Spleen (tissue), 11 donors: ENCODE measurements around the gene ACO2. TPM values are rescaled to one million over a fixed set of nuclear protein-coding genes. Genes with fewer than 3 reads are reported as not detected.
A peak's percentile ranks its signal among the peaks of the same experiment; 100 is the strongest.

Source experiments
- DNase-seq: peaks from one replicate; pipeline ENCODE4 v3.0.0-alpha.2; 2020
- H3K27ac ChIP-seq, 8 donors: fragments of 200-600 bp; sonication (generic) in 7 of 8; 1 replicate in 4 of 8; 2 replicates in 4 of 8; pipeline versions ENCODE4 v1.5.0 to v1.8.0; 2016 to 2021; ENCODE audit warnings: inconsistent platforms in 4 of 8, mild to moderate bottlenecking in 4 of 8, moderate library complexity in 1 of 8
- H3K27me3 ChIP-seq, 7 donors: fragments of 200-600 bp; sonication (generic) in 6 of 7; replicated peaks in 1 of 7; 1 replicate in 4 of 7; 2 replicates in 3 of 7; pipeline versions ENCODE4 v1.5.0 to v1.8.0; 2016 to 2021; ENCODE audit warnings: inconsistent platforms in 3 of 7, mild to moderate bottlenecking in 1 of 7
- H3K36me3 ChIP-seq, 6 donors: fragments of 200-600 bp; sonication (generic) in 5 of 6; 1 replicate in 4 of 6; 2 replicates in 2 of 6; pipeline versions ENCODE4 v1.5.0 to v1.8.0; 2016 to 2021; ENCODE audit warnings: inconsistent platforms in 2 of 6
- H3K4me1 ChIP-seq, 6 donors: fragments of 200-600 bp; sonication (generic) in 5 of 6; 1 replicate in 3 of 6; 2 replicates in 3 of 6; pipeline versions ENCODE4 v1.5.0 to v1.8.0; 2016 to 2021; ENCODE audit warnings: inconsistent platforms in 3 of 6
- H3K4me3 ChIP-seq, 8 donors: fragments of 200-600 bp; sonication (generic) in 7 of 8; 1 replicate in 4 of 8; 2 replicates in 4 of 8; pipeline versions ENCODE4 v1.5.0 to v1.8.0; 2016 to 2021; ENCODE audit warnings: inconsistent platforms in 4 of 8, mild to moderate bottlenecking in 4 of 8, moderate library complexity in 2 of 8
- H3K9me3 ChIP-seq, 8 donors: fragments of 200-600 bp; sonication (generic) in 7 of 8; 1 replicate in 4 of 8; 2 replicates in 4 of 8; pipeline versions ENCODE4 v1.5.0 to v1.8.0; 2016 to 2021; ENCODE audit warnings: inconsistent platforms in 4 of 8
- CTCF ChIP-seq, 11 experiments: fragments of 200-600 bp in 7 of 11; fragments of 450-650 bp in 4 of 11; sonication (generic) in 4 of 11; IDR thresholded peaks in 8 of 11; conservative IDR thresholded peaks in 3 of 11; 1 replicate in 7 of 11; 2 replicates in 4 of 11; pipeline versions ENCODE4 v1.4.0 to v1.8.0; 2016 to 2021; ENCODE audit warnings: antibody characterized with exemption in 11 of 11, inconsistent platforms in 4 of 11, mild to moderate bottlenecking in 1 of 11
- POLR2A ChIP-seq, 3 donors: fragments of 450-650 bp; IDR thresholded peaks; one replicate each; pipeline ENCODE4 v1.5.1; 2017; ENCODE audit warnings: antibody characterized with exemption in 3 of 3, mild to moderate bottlenecking in 1 of 3
- POLR2AphosphoS5 ChIP-seq, 3 donors: sonication (generic); formaldehyde crosslinking; IDR thresholded peaks; one replicate each; pipeline ENCODE4 v1.5.1; 2017; ENCODE audit warnings: antibody characterized with exemption in 3 of 3
- WGBS, 5 donors: extraction: QIAGEN DNeasy Blood & Tissue Kit in 3 of 5; methylation state at CpG; one replicate each; pipeline versions ENCODE4 v1.1.5 to v1.1.7; 2013 to 2018; 5-methylcytosine and 5-hydroxymethylcytosine counted together
- intact Hi-C: fragments of 100-400 bp; cut with DNase I; formaldehyde crosslinking; loops from one replicate; pipeline ENCODE4 v1.15.0; 2023; ENCODE audit warnings: low total_unique reads
- polyA plus RNA-seq, 3 donors: library from polyadenylated mRNA; stranded (reverse); fragments of 200-250 nt; gene quantifications; one replicate each; pipeline ENCODE4 v1.2.1, GENCODE V29; 2013
- total RNA-seq, 7 donors: library from RNA; depleted of rRNA in 3 of 7; stranded (reverse); fragments of >200 nt in 3 of 7; fragmentation: NEBNext Ultra II Directional in 4 of 7; extraction: Animal tissue kit (Norgen Biotek cat#: 25700) in 4 of 7; gene quantifications; one replicate each; pipeline versions ENCODE4 v1.1.0 to v1.2.1, GENCODE V29; 2016 to 2021
- donor health status: healthy with polysubstance abuse.
- donor health status: DM: no; HTN: no; CAD: no; lungs with moderate emphysema.
- donor health status: DM: no; HTN: no; CAD: no.
- donor health status: Bipolar disorder and iron deficiency.
- donor health status: healthy.
- donor health status: DM: no; HTN: no; CAD: no.
- donor health status: DM: yes; HTN: yes; CAD: no.

Gene ACO2
- total and polyA plus RNA-seq, 10 donors, result 21.4 to 82.0 (median 67.2) TPM

GRCh38 chr22:41444360-41445128 lies 24.4 kb upstream of the ACO2 start:
- TF ChIP-seq CTCF (IDR thresholded peaks at IDR 0.05 in 8 of 11, conservative IDR thresholded peaks at IDR 0.05 in 3 of 11) (peak in 3 of 11 experiments; percentile 14 to 31 (median 23)), POLR2A (IDR thresholded peaks at IDR 0.05) (no peak), POLR2AphosphoS5 (IDR thresholded peaks at IDR 0.05) (peak; percentile 84 to 89 (median 87))
- H3K4me3 ChIP-seq, result peak overlapping the region; percentile 67 to 98 (median 92)
- H3K27ac ChIP-seq, result peak overlapping the region; percentile 94 to 100 (median 99)
- 0 to 1% (median 1%) methylated on average over 35 of the region's 35 CpGs for WGBS, 5 donors
- H3K9me3 ChIP-seq, result no peaks in the 10 kb centered on the region
- intact Hi-C loops, result no loop called here
- DNase-seq, result peak; percentile 95
- H3K4me1 ChIP-seq, result peaks cover 10 to 72% (median 47%) of the 10 kb centered on the region in 6 donors
- H3K36me3 ChIP-seq, result peaks cover 0 to 36% (median 2%) of the 10 kb centered on the region in 6 donors
- peaks cover 0 to 3% (median 0%) of the 10 kb centered on the region in 7 donors for H3K27me3 ChIP-seq

GRCh38 chr22:41445129-41446056 lies 23.5 kb upstream of the ACO2 start:
- Histone ChIP-seq H3K4me1 (peaks cover 10 to 65% (median 43%) of the 10 kb centered on the region in 6 donors), H3K27ac (peak overlapping the region; percentile 94 to 100 (median 99)), H3K27me3 (peaks cover 0 to 3% (median 0%) of the 10 kb centered on the region in 7 donors), H3K4me3 (peak overlapping the region; percentile 67 to 98 (median 92)), H3K36me3 (peaks cover 0 to 30% (median 2%) of the 10 kb centered on the region in 6 donors), H3K9me3 (no peaks in the 10 kb centered on the region)
- DNase-seq, result peak; percentile 84
- TF ChIP-seq CTCF (IDR thresholded peaks at IDR 0.05 in 8 of 11, conservative IDR thresholded peaks at IDR 0.05 in 3 of 11) (no peak), POLR2AphosphoS5 (IDR thresholded peaks at IDR 0.05) (peak in 1 of 3 donors; percentile 27)
- intact Hi-C loops, result no loop called here
- WGBS, 5 donors, result 0 to 1% (median 0%) methylated on average over 22 of the region's 22 CpGs

GRCh38 chr22:41446057-41446501 lies 22.8 kb upstream of the ACO2 start:
- no peaks in the 10 kb centered on the region for H3K9me3 ChIP-seq
- peaks cover 0 to 23% (median 2%) of the 10 kb centered on the region in 6 donors for H3K36me3 ChIP-seq
- peak overlapping the region; percentile 67 to 98 (median 92) for H3K4me3 ChIP-seq
- DNase-seq, result peak; percentile 91
- H3K27ac ChIP-seq, result peak overlapping the region; percentile 94 to 100 (median 99)
- peaks cover 10 to 58% (median 39%) of the 10 kb centered on the region in 6 donors for H3K4me1 ChIP-seq
- intact Hi-C loops, result no loop called here
- 0 to 2% (median 1%) methylated on average over 29 to 34 of the region's 34 CpGs for WGBS, 5 donors
- TF ChIP-seq POLR2AphosphoS5 (IDR thresholded peaks at IDR 0.05) (no peak), CTCF (IDR thresholded peaks at IDR 0.05 in 8 of 11, conservative IDR thresholded peaks at IDR 0.05 in 3 of 11) (no peak), POLR2A (IDR thresholded peaks at IDR 0.05) (no peak)
- peaks cover 0 to 3% (median 0%) of the 10 kb centered on the region in 7 donors for H3K27me3 ChIP-seq
